ENCODE measurements around the gene OR10K1. TPM values are rescaled to one million over a fixed set of nuclear protein-coding genes. Genes with fewer than 3 reads are reported as not detected.

OR10K1 gene
- total RNA-seq, 2 experiments from 2014 or later: not detected

DNA sequence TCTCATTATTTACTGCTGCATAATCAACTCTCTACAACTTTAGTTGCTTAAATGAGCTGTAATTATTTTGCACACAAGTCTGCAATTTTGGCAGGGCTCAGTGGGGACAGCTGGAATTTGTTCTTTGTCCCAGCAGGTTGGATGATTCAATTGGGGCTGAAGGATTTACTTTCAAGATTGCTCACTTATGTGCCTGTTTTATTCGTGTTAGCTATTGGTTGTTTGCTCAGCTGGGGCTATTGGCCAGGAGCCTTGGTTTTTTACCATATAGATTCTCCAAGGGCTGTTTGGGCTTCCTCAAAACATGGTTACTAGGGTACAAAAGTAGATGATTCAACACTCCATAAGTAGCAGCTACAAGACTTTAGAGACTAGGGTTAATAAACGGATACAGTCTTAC is 23.8 kb downstream of the OR10K1 start:
- H3K27me3 ChIP-seq (ENCODE audit: control insufficient read depth in 1 of 2, insufficient read depth in 2 of 2, low read length in 2 of 2): peaks cover 0 to 5% of the 10 kb centered on the region in 2 experiments
- TF ChIP-seq, protein P1, sequence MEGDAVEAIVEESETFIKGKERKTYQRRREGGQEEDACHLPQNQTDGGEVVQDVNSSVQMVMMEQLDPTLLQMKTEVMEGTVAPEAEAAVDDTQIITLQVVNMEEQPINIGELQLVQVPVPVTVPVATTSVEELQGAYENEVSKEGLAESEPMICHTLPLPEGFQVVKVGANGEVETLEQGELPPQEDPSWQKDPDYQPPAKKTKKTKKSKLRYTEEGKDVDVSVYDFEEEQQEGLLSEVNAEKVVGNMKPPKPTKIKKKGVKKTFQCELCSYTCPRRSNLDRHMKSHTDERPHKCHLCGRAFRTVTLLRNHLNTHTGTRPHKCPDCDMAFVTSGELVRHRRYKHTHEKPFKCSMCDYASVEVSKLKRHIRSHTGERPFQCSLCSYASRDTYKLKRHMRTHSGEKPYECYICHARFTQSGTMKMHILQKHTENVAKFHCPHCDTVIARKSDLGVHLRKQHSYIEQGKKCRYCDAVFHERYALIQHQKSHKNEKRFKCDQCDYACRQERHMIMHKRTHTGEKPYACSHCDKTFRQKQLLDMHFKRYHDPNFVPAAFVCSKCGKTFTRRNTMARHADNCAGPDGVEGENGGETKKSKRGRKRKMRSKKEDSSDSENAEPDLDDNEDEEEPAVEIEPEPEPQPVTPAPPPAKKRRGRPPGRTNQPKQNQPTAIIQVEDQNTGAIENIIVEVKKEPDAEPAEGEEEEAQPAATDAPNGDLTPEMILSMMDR (IDR thresholded peaks at IDR 0.05): no peak
- CTCF ChIA-PET: interaction anchor here (1.2 kb wide), 1 partner anchor 9 kb away, joined by 4 read pairs; no protein-coding TSS in a partner anchor
- Mint-ChIP-seq H3K36me3 (ENCODE audit: low read depth) (no peaks in the 10 kb centered on the region), H3K4me1 (ENCODE audit: low read depth) (no peaks in the 10 kb centered on the region), H3K9me3 (no peaks in the 10 kb centered on the region), H3K4me3 (no peak overlapping the region), H3K27me3 (peaks cover 18% of the 10 kb centered on the region), H3K27ac (no peak overlapping the region)
- H3K27ac ChIP-seq (ENCODE audit: low read depth in 1 of 2, low read length in 2 of 2): no peak overlapping the region
- DNase-seq: no peak
- H3K36me3 ChIP-seq (ENCODE audit: insufficient read depth, low read length): no peaks in the 10 kb centered on the region
- no peaks in the 10 kb centered on the region for H3K4me1 ChIP-seq (ENCODE audit: insufficient read depth, low read length)
- intact Hi-C loops (cut with DNase I, micrococcal nuclease): no loop called here
- no peaks in the 10 kb centered on the region for H3K9me3 ChIP-seq (ENCODE audit: control insufficient read depth in 1 of 2, insufficient read depth in 1 of 2, low read length in 2 of 2)
- ATAC-seq (ENCODE audit: poor library complexity): no peak
- POLR2A ChIA-PET: no interaction called here
- no peak overlapping the region for H3K4me3 ChIP-seq (ENCODE audit: low read length)

DNA sequence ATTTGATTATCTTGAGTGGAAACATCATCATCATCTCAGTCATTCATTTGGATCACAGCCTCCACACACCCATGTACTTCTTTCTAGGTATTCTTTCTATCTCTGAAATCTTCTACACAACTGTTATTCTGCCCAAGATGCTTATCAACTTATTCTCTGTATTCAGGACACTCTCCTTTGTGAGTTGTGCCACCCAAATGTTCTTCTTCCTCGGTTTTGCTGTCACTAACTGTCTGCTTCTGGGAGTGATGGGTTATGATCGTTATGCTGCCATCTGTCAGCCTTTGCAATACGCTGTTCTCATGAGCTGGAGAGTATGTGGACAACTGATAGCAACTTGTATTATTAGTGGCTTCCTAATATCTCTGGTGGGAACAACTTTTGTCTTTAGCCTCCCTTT is 29.7 kb downstream of the OR10K1 start:
- Mint-ChIP-seq H3K4me3 (no peak overlapping the region), H3K36me3 (ENCODE audit: low read depth) (no peaks in the 10 kb centered on the region), H3K9me3 (no peaks in the 10 kb centered on the region), H3K4me1 (ENCODE audit: low read depth) (no peaks in the 10 kb centered on the region), H3K27me3 (peaks cover 9% of the 10 kb centered on the region), H3K27ac (no peak overlapping the region)
- peaks cover 0 to 18% of the 10 kb centered on the region in 2 experiments for H3K27me3 ChIP-seq (ENCODE audit: control insufficient read depth in 1 of 2, insufficient read depth in 2 of 2, low read length in 2 of 2)
- H3K27ac ChIP-seq (ENCODE audit: low read depth in 1 of 2, low read length in 2 of 2): no peak overlapping the region
- no peaks in the 10 kb centered on the region for H3K36me3 ChIP-seq (ENCODE audit: insufficient read depth, low read length)
- DNase-seq (no peak), ATAC-seq (ENCODE audit: poor library complexity) (no peak)
- ChIA-PET POLR2A (interaction anchor here (0.6 kb wide), 1 partner anchor 590 kb away, joined by 3 read pairs; no protein-coding TSS in a partner anchor), CTCF (interaction anchor here (1.7 kb wide), 1 partner anchor 10 kb away, joined by 3 read pairs; no protein-coding TSS in a partner anchor)
- no peak overlapping the region for H3K4me3 ChIP-seq (ENCODE audit: low read length)
- intact Hi-C loops (cut with DNase I, micrococcal nuclease): loop anchor here in 1 of 2 experiments (10.0 kb wide), 1 partner anchor 217 kb away; no protein-coding TSS in a partner anchor
- TF ChIP-seq, protein P1 (IDR thresholded peaks at IDR 0.05): no peak
- no peaks in the 10 kb centered on the region for H3K4me1 ChIP-seq (ENCODE audit: insufficient read depth, low read length)
- no peaks in the 10 kb centered on the region for H3K9me3 ChIP-seq (ENCODE audit: control insufficient read depth in 1 of 2, insufficient read depth in 1 of 2, low read length in 2 of 2)

DNA sequence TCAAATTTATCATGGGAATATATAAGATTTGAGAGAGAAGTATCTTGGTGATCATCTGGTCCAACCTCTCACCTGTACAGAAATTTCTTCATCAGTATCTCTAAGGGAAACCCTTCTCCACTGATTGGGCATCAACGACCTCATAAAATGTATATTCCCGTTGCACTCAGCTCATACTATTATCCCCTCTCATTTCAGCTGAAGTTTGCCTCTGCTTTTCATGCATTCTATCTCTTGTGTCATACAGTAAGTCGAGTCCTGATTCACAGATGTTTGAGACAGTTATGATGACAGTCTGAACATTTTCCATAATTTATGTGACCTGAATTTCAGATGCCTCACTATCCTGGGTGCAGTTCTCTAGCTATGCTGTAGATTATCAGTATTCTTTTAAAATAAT is 31.4 kb downstream of the OR10K1 start:
- Mint-ChIP-seq H3K27ac (no peak overlapping the region), H3K27me3 (no peaks in the 10 kb centered on the region), H3K9me3 (no peaks in the 10 kb centered on the region), H3K4me3 (no peak overlapping the region), H3K36me3 (ENCODE audit: low read depth) (no peaks in the 10 kb centered on the region), H3K4me1 (ENCODE audit: low read depth) (no peaks in the 10 kb centered on the region)
- DNase-seq (no peak), ATAC-seq (ENCODE audit: poor library complexity) (no peak)
- TF ChIP-seq, protein P1 (IDR thresholded peaks at IDR 0.05): no peak
- Histone ChIP-seq H3K4me1 (ENCODE audit: insufficient read depth, low read length) (no peaks in the 10 kb centered on the region), H3K36me3 (ENCODE audit: insufficient read depth, low read length) (no peaks in the 10 kb centered on the region), H3K27ac (ENCODE audit: low read depth in 1 of 2, low read length in 2 of 2) (no peak overlapping the region), H3K9me3 (ENCODE audit: control insufficient read depth in 1 of 2, insufficient read depth in 1 of 2, low read length in 2 of 2) (no peaks in the 10 kb centered on the region), H3K27me3 (ENCODE audit: control insufficient read depth in 1 of 2, insufficient read depth in 2 of 2, low read length in 2 of 2) (peaks cover 0 to 13% of the 10 kb centered on the region in 2 experiments), H3K4me3 (ENCODE audit: low read length) (no peak overlapping the region)
- intact Hi-C loops (cut with DNase I, micrococcal nuclease): loop anchor here in 1 of 2 experiments (10.0 kb wide), 1 partner anchor 218 kb away; no protein-coding TSS in a partner anchor
- ChIA-PET POLR2A (no interaction called here), CTCF (interaction anchor here (1.1 kb wide), 1 partner anchor 10 kb away, joined by 3 read pairs; no protein-coding TSS in a partner anchor)

All from CD4-positive, alpha-beta T cell (primary cell).